HG03095 (cell line): ENCODE results near the gene PTPRN2.

Experiments
- ATAC-seq: cut with Tn5 transposase; IDR thresholded peaks from one replicate; pipeline ENCODE4 v1.9.1; 2021; ENCODE audit warnings: moderate library complexity; ENCODE audit not compliant: unreplicated experiment

Gene PTPRN2

DNA sequence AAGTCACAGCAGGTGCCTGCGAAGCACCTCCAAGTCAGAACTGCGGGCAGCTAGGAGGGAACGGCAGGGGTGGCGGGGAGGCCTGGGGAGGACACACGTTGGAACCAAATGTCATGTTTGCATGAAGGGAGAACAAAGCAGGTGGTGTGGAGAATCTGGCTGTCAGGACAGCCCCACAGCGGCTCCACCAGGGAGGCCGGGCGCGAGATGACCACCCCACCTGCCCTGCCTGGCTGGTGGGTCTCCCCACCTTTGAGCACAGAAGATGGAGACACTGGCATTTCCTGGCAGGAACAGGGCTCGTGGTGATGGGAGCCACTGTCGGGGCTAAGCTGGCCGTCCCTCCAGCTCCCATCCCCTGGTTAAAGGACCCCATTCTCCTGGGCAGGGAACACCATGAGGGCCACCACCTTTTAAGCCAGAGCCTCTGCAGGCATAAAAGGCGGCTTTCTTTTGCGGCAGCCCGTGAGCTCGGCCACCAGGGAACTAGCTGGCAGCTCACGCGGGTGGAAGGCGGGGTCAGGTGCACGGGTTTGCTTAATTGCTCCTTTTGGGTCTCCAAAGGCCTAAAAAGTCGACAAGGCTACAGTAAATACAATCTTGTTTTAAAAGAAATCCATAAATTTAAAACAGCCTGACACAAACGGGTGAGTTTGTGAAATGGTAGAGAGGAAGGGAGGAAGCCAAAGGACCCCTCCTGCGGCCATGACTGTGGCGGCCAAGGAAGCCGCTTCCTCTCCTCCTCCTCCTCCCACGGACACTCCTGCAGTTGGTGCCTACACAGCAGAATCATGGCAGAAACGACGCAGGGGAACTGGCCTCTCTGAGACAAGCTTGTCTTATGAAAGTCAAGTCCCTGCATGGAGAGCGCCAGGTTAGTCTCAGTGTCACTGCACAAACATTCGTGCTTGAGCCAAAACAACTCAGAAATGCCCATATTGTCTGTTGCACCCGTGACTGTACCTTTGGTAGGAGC lies 1037.0 kb downstream of the PTPRN2 start:
- no peak for ATAC-seq

DNA sequence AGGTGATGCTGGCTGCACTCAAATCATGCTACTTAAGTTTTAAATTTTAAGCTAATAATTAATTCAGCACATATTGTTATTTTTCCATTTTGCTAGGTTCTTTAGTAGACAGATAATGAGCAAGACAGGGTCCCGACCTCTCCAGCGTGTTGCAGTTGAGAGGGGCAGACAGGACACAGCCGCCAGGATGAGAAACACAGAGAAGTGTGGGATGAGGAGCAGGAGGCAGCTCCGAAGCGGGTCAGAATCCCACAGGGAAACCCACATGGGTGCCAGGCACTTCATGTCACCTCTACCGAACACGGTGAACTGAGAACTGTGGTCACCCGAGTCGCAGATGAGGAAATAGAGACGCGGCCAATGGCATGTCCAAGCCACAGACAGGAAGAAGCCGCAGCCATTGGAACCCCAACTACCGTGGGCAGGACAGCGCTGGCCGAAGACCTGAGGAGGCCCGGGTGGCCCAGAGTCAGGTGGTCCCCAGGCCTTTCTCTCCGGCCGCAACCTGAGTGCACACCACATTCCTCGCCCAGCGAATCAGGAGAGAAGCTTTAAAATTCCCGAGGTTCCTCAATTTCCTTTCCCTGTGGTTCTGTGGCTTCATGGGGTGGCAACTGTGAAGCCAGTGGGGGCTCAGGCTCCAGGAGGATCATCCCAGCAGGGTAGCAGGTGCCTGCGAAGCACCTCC lies 1037.9 kb downstream of the PTPRN2 start:
- ATAC-seq: no peak

DNA sequence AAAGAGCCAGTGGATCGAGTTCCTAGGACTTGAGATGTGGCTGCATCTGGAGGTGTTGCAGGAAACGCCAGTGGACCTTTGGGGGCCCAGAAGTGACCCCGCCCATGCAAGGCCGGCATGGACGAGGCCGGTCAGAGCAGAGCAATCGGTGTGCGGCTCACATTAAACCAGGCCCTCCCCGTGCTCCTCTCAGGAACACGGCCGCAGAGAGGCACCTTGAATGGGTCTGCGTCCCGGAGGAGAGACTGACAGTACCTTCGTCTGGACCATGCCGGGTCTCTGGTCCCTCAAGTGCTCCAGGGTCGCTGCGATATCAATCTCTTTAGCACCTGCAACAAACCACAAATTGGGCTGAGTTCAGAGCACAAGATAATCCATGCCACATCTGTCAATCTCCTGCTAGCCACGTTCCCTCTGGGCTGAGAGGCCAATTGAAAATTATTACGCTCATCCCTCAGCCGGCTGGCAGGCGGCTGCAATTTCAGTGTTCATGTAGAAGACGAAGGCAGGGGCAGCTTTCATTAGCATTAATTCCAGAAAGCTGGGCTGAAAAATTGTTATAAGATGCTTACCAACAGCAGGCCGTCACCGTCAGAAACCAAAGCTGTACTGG lies 1038.8 kb downstream of the PTPRN2 start:
- ATAC-seq: no peak

DNA sequence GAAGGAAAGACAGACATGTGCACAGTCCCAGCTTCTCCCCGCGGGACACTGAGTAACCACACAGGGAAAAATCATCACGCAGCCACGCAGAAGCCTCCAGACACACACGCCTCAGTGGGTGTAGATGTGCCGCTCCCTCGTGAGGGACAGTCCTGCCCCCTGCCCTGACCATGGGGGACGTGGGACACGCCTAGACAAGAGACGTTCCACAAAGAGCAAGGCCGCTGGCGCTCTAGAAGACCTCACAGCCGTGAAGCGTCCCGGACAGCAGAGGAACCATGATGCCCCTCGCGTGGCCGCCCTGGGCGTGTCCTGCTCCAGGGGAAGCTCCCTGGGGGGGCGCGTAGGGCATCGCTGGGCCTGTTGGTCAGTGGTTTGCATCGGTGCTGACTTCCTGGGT lies 1040.0 kb downstream of the PTPRN2 start:
- no peak for ATAC-seq

DNA sequence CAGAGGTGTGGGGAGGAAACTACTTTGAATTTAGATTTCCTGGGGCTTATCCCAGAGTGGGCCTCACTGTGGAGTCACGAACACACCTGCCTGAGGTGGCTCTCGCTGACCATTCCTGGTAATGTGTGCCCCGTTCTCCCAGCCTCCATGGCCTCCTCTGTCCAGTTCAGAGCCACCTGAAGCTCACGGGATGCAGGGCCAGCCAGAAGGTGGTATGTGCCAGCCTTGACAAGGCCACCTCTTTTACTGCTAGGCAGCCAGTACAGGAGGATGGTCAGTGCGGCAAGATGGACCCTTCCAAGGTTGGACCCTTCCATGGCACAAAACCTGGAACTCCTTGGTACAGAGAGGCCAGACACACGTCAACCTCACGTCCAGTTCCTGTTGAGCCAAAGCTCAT lies 1040.5 kb downstream of the PTPRN2 start:
- ATAC-seq: no peak

DNA sequence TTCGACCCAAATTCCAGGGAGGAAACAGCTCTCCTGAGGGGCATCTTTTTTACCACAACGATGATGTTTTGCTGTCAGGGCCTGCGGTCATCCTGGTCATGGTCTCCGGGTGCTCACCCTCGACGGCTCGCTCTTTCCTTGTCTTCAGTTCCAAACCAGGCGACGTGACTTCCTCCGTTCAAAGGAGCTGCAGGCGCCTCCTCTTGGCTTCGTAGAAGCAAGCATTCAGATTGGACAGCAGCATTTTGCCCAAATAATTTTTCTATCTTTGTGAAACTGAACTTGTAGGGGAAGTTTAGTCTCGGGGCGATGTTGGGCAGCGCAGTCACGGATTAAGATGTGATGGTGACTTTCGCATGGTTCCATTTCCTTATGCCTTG lies 1042.0 kb downstream of the PTPRN2 start:
- no peak for ATAC-seq

DNA sequence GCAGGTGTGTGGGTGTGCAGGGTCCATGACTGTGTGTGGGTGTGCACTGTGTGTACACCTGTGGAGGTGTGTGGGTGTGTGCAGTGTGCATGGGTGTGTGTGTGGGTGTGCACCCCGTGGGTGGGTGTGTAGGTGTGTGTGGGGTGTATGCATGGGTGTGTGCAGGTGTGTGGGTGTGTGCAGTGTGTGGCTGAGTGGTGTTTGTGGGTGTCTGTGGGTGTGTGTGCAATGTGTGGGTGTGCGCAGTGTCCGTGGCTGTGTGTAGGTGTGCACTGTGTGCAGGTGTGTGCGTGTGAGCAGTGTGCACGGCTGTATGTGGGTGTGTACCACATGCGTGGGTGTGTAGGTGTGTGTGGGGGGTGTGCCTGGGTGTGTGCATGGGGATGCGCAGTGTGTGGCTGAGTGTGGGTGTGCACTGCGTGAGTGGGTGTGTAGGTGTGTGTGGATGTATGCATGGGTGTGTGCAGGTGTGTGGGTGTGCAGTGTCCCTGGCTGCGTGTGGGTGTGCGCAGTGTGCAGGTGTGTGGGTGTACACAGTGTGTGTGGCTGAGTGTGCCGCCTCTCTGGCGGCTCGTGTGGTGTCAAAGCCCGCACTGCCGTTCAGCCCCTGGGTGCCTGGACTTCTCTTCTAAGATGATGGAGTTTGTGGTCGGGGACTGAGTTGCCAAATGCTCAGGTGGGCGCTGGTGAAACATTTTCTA lies 1042.5 kb downstream of the PTPRN2 start:
- no peak for ATAC-seq

DNA sequence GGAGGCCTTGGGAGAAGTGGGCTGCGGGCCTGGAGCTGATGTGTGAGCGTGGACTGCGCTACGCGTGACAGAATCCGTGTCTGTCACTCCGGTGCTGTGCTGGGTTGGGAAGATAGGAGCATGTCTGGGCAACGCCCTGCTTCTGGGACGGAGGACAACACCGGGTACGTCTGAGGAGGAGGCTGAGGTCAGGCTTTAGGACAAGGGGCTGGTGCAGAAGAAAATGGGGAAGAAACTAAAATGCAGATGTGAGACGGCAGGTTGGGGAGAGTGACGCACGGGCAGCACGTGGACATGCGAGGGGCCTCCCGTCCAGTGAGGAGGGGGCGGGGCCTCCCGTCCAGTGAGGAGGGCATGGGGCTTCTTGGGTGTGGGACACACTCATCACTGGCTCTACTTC lies 1043.4 kb downstream of the PTPRN2 start:
- no peak for ATAC-seq

DNA sequence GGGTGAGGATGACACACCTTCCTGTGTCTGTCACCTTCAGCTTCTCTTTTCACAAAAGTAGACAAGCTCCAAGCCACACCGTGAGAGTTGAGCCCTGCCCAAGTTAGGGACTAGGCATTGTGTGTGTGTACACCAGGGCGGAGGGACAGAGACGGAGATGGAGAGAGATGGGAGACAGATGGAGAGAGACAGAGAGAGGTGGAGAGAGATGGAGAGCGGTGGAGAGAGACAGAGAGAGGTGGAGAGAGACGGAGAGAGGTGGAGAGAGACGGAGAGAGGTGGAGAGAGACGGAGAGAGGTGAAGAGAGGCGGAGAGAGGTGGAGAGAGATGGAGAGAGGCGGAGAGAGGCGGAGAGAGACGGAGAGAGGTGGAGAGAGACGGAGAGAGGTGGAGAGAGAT lies 1043.8 kb downstream of the PTPRN2 start:
- ATAC-seq: no peak

DNA sequence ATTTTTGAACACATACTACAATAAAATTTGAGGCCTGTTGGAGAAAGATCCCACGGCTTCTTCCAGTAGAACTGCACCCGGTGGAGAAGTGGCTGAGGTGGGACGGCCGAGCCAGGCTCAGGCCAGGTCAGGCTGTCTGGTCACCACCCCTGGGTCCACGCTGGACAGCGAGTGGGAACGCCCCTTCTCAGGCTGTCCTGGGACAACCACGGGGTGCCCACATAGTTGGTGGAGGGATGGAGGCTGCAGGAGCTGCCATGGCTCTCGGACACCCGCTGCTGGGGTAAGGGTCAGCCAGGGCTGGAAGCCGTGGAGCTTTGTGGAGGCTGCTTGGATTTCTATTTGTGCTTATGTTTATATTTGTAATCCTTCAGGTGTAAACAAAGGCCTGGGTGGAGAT lies 1044.3 kb downstream of the PTPRN2 start:
- no peak for ATAC-seq

DNA sequence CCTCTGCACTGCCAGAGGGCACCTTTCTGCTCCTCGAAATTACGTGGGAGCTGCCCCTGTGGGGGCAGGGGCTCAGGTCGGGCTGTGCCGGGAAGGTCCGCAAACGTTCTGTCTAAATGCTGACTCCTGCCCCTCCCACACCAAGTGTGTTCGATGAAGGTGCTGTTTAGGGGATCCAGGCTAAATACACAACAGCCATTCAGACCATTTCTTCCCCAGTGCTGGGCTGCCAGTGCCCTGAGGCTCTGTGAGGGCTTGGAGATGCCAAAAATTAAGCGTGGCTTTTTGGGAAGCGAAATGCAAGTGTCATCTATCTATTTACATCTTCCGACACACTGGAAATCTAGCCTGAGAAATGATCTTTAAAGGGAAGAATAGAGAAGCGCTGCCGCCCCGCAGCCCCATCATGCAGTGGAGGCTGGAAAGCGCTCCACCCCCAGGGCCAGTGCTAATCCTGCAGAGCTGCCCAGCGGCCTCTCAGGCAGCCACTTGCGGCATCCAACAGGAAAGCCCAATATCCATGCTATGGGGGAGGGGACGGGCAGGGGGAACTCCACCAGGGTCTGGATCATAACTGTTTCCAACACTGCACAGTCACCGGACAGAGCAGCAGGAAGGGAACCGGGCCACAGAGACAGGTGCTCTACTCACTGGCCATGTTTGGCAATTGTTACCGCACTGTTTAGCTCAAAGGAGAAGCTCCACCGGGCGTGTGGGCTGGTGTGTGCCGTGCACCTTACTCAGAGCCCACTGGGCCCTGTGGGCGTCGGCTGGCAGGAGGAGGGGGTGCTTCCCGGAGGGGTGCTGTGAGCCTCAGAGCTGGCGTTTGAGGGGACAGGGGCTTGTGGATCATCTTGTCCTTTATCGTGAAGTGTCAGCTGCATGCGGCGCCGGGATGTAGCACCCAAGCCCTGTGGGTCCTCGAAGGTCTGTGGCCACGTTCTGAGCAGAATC lies 1045.3 kb downstream of the PTPRN2 start:
- ATAC-seq: no peak

DNA sequence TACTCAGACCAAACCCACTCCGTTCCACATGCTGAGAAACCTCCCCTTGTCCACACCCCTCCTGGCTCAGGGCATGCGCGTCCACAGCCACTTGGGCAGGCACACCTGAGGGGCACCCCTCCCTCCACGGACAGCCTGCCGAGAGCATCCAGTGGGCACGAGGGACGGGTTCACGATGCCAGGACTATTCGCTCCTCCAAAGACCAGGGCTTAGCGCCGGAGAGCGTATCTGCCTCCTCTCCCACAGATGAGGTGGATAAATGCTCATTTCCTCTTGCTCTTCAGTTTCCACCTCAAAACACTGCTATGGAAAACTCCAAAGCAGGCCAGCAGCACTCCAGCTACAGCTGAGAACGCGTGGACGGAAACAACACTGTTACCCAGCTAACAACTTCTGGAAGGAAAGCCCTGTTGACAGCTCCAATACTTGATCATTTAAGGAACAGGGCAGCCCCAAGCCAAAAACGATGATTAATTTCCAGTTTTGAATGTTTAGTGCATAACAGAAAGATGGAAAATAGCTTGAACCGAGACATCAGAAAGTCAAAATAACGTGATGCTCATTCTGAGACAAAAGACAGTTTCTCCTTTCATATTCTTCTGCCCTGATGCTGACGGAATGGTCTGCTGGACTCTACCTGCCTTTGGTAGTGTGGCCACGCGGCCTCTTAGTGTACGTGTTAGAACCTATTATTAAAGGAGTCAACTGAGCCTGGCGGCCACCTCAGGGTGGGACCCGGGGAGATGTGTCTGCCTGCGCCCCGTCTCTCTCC lies 1046.1 kb downstream of the PTPRN2 start:
- no peak for ATAC-seq

DNA sequence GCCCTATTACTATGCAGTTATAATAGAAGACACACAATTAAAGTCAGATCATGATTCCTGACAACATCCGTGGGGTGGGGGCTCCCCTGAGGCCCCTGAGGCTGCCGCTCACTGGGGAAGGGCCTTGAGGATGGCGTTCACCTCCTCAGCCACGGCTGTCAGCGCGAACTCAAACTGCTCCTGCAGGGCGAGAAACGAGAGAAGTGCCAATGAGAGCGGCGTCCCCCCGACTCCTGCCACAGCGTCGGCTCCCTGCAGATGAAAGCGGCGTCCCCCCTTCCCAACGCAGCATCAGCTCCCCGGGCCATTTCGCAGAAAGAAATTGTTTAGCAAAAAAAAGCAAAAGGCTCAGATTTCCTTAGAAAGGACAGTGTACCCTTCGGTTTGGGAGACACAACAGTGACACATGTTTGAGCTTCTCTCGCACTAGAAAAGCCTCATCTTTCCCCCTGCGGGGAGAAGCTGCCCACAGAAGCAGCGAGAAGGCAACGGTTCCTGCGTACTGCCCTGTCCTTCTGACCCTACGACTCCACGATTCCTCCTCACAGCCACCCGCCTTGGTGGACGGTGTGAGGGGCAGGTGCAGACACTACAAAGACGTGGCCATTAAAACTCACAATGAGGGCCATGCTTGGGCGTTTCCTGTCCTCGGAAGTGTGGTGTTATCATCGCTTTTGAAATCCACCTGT lies 1046.9 kb downstream of the PTPRN2 start:
- no peak for ATAC-seq

DNA sequence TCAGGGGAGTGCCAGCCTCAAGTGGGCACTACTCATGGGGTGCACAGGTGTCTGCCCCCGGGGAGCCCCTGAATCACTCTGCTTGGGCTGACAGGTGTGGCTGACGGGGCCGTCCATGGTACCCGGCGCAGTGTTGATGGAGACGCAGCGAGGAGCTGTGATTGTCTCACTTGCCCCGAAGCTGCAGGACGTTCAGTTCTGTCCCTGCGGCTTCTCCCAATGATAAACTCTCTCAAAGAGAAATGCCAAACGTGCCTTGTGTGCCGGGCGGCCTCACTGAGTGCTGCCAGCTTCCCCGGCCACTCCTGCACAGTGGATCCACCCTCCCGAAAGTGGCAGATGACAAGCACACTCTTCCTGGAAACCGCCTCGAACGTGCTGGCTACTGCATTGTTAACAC lies 1047.6 kb downstream of the PTPRN2 start:
- ATAC-seq: no peak

DNA sequence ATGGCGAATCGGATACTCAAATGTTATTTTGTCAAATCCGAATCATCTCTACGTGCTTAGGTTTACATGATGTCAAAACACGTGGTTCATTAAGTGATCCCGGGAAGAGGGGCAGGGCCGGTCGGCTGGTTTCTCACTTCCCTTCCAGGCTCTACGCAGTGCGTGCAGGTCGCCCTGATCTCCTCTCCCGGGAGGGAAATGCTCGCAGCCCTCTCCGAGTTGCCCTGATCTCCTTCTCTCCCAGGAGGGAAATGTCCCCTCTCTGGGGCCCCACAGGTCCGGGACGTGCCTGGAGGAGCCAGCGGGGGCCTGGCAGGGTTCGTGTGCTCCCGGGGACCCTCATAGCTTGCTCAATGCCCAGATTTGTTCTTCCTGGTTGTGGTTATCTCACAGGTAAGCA lies 1048.1 kb downstream of the PTPRN2 start:
- no peak for ATAC-seq

DNA sequence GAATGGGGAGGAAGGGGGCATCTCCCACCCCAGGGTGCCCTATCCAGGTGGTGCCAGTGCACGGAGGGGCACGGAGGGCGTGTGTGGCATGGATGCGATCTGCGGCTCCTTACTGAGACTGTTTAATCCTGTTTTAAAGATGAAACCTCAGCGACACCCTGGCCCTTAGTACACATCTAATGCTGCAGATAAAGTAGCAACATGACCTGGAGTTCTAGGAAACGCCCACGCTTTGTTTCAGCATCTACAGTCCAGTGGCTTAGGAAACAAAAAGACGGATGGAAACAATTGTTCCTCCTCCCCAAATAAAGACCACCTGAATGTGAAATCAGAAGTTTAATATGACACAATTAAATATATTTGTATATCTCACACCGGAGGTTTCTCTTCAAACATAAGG lies 1048.9 kb downstream of the PTPRN2 start:
- no peak for ATAC-seq

DNA sequence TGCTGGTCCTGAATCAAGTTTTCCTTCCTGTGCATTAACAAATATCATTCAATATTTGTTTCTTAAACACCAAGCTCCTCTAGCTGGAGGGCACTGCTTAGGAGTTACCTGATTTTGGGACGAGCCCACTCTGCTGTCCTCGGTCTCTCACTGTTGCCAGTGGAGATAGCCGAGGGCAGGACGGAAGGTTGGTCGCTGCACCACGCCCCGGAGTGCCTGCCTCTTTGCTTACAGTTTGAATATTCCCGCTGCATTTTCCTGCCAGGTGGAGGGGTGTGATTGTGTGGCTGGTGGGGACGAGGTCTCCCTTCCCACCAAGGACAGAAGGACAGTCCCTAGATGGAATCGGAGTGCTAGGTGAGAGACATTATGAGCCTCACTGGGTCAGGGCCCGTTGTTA lies 1049.3 kb downstream of the PTPRN2 start:
- no peak for ATAC-seq

DNA sequence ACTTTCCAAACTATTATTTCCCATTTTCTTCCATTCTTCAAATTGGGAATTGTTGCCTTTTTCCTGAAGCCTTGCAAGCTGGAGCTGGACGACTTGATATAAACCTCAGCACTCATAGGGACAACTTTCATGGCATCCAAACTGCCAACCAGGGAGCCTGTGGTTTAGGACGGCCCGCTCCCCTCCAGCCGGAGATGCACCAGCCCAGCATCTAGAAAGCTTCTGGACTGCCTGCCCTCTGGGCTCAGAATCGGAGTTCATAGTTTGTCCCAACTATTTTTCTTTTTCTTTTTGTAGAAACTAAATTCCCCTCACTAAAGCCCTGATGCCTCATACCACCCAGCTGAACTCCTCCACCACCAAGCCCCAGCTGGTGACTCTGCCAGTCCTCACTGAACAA lies 1050.6 kb downstream of the PTPRN2 start:
- no peak for ATAC-seq

DNA sequence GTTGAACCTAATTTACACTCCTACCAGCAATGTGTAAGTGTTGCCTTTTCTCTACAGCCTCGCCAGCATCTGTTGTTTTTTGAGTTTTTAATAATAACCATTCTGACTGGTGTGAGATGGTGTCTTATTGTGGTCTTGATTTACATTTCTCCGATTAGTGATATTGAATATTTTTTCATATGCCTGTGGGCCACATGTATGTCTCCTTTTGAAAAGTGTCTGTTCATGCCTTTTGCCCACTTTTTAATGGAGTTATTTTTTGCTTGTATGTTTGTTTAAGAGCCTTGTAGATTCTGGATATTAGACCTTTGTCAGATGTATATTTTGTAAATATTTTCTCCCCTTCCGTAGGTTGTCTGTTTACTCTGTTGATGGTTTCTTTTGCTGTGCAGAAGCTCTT lies 1055.6 kb downstream of the PTPRN2 start:
- ATAC-seq: no peak
